Tibial nerve (tissue), 4 donors: ENCODE data around the gene TRAPPC2. TPM values are rescaled to one million over a fixed set of nuclear protein-coding genes. Genes with fewer than 3 reads are reported as not detected.
"Not testable (repeated sequence)": the region's sequence is repeated elsewhere in the genome, so short reads cannot be mapped to it uniquely, and the experiment has no call there.

Source experiments
- DNase-seq, 2 donors: peaks; one replicate each; pipeline ENCODE4 v3.0.0-alpha.2; 2019; ENCODE audit warnings: low spot score in 2 of 2
- H3K27ac ChIP-seq, 4 donors: fragments of 200-600 bp; sonication (generic) in 3 of 4; one replicate each; pipeline ENCODE4 v1.5.1; 2017 to 2019; ENCODE audit warnings: mild to moderate bottlenecking in 1 of 4
- H3K27me3 ChIP-seq, 2 donors: fragments of 200-600 bp; sonication (generic) in 1 of 2; one replicate each; pipeline versions ENCODE4 v1.5.1 to v1.6.0; 2017 to 2019
- H3K36me3 ChIP-seq, 3 donors: fragments of 200-600 bp; sonication (generic); one replicate each; pipeline ENCODE4 v1.5.1; 2018 to 2019
- H3K4me1 ChIP-seq, 4 donors: fragments of 200-600 bp; sonication (generic) in 3 of 4; one replicate each; pipeline ENCODE4 v1.5.1; 2017 to 2019
- H3K4me3 ChIP-seq, 4 donors: fragments of 200-600 bp; sonication (generic) in 3 of 4; one replicate each; pipeline ENCODE4 v1.5.1; 2017 to 2019; ENCODE audit warnings: mild to moderate bottlenecking in 1 of 4, moderate library complexity in 1 of 4
- H3K9me3 ChIP-seq, 4 donors: fragments of 200-600 bp; sonication (generic) in 3 of 4; one replicate each; pipeline ENCODE4 v1.5.1; 2017 to 2019
- CTCF ChIP-seq, 5 experiments: fragments of 200-600 bp in 3 of 5; fragments of 450-650 bp in 2 of 5; sonication (generic) in 3 of 5; IDR thresholded peaks; one replicate each; pipeline ENCODE4 v1.5.1; 2016 to 2019; ENCODE audit warnings: antibody characterized with exemption in 5 of 5, mild to moderate bottlenecking in 3 of 5, moderate library complexity in 2 of 5
- EP300 ChIP-seq, 2 donors: sonication (generic); formaldehyde crosslinking; IDR thresholded peaks; one replicate each; pipeline ENCODE4 v1.6.1; 2017; ENCODE audit warnings: antibody characterized with exemption in 2 of 2, mild to moderate bottlenecking in 1 of 2
- POLR2A ChIP-seq, 2 donors: fragments of 450-650 bp; IDR thresholded peaks; one replicate each; pipeline ENCODE4 v1.6.1; 2017; ENCODE audit warnings: antibody characterized with exemption in 2 of 2, mild to moderate bottlenecking in 2 of 2, moderate library complexity in 2 of 2
- WGBS, 2 donors: methylation state at CpG; one replicate each; pipeline ENCODE4 v1.1.5; 2018; 5-methylcytosine and 5-hydroxymethylcytosine counted together
- total RNA-seq, 4 donors: library from RNA; depleted of rRNA; stranded (reverse); fragments of >200 nt; gene quantifications; one replicate each; pipeline ENCODE4 v1.1.0, GENCODE V29; 2016

Gene TRAPPC2
- total RNA-seq, 4 donors from 2014 or later: 9.0 to 13.8 (median 11.6) TPM

GRCh38 chrX:13741695-13742094, 7.3 kb upstream of the TRAPPC2 start:
- TF ChIP-seq EP300 (IDR thresholded peaks at IDR 0.05) (no peak), CTCF (IDR thresholded peaks at IDR 0.05) (no peak), POLR2A (IDR thresholded peaks at IDR 0.05) (no peak)
- Histone ChIP-seq H3K4me3 (no peak overlapping the region), H3K9me3 (no peaks in the 10 kb centered on the region), H3K36me3 (peaks cover 0 to 5% (median 0%) of the 10 kb centered on the region in 3 donors), H3K27ac (no peak overlapping the region), H3K4me1 (no peaks in the 10 kb centered on the region), H3K27me3 (no peaks in the 10 kb centered on the region)
- WGBS, 2 donors: 81 to 85% methylated on average over 6 of the region's 6 CpGs
- DNase-seq: no peak

- Histone ChIP-seq H3K36me3 (no peaks in the 10 kb centered on the region), H3K4me1 (peaks cover 0 to 20% (median 6%) of the 10 kb centered on the region in 4 donors), H3K27ac (peak overlapping the region in 3 of 4 donors; percentile 86 to 91 (median 89)), H3K4me3 (peak overlapping the region; percentile 72 to 95 (median 80)), H3K9me3 (no peaks in the 10 kb centered on the region), H3K27me3 (no peaks in the 10 kb centered on the region)
- no peak for DNase-seq
- WGBS, 2 donors: 18 to 37% methylated on average over 4 of the region's 4 CpGs
- TF ChIP-seq POLR2A (IDR thresholded peaks at IDR 0.05): no peak
Observed at GRCh38 chrX:13733506-13733905, 914 bp downstream of the TRAPPC2 start.

- no peaks in the 10 kb centered on the region for H3K9me3 ChIP-seq
- H3K27me3 ChIP-seq: no peaks in the 10 kb centered on the region
- peaks cover 0 to 20% (median 6%) of the 10 kb centered on the region in 4 donors for H3K4me1 ChIP-seq
- no peak overlapping the region for H3K4me3 ChIP-seq
- TF ChIP-seq CTCF (IDR thresholded peaks at IDR 0.05) (no peak), POLR2A (IDR thresholded peaks at IDR 0.05) (no peak), EP300 (IDR thresholded peaks at IDR 0.05) (no peak)
- no peak overlapping the region for H3K27ac ChIP-seq
- 61 to 75% methylated on average over 7 of the region's 7 CpGs for WGBS, 2 donors
- H3K36me3 ChIP-seq: no peaks in the 10 kb centered on the region
- no peak for DNase-seq
Observed at GRCh38 chrX:13732246-13733067, 2.0 kb downstream of the TRAPPC2 start.

GRCh38 chrX:13730523-13730922, 3.9 kb downstream of the TRAPPC2 start:
- DNase-seq, H3K27ac ChIP-seq, H3K36me3 ChIP-seq, H3K9me3 ChIP-seq, H3K4me3 ChIP-seq, H3K27me3 ChIP-seq: not testable (repeated sequence)
- peaks cover 0 to 11% (median 5%) of the 10 kb centered on the region in 4 donors for H3K4me1 ChIP-seq
- 89 to 93% methylated on average over 1 of the region's 1 CpG for WGBS, 2 donors

GRCh38 chrX:13726583-13726982, 7.8 kb downstream of the TRAPPC2 start:
- DNase-seq, H3K27me3 ChIP-seq, H3K4me3 ChIP-seq, H3K9me3 ChIP-seq, H3K27ac ChIP-seq, H3K36me3 ChIP-seq, H3K4me1 ChIP-seq: not testable (repeated sequence)
- WGBS, 2 donors: 93 to 94% methylated on average over 2 of the region's 2 CpGs

GRCh38 chrX:13724878-13725277, 9.5 kb downstream of the TRAPPC2 start:
- not testable (repeated sequence) for H3K27ac ChIP-seq, H3K4me1 ChIP-seq, DNase-seq, H3K36me3 ChIP-seq, H3K9me3 ChIP-seq, H3K27me3 ChIP-seq, H3K4me3 ChIP-seq
- WGBS, 2 donors: 86 to 100% methylated on average over 4 to 9 of the region's 9 CpGs

- no peak for DNase-seq
- no peaks in the 10 kb centered on the region for H3K9me3 ChIP-seq
- H3K36me3 ChIP-seq: peaks cover 0 to 3% (median 0%) of the 10 kb centered on the region in 3 donors
- no peak overlapping the region for H3K4me3 ChIP-seq
- peak overlapping the region in 1 of 4 donors; percentile 20 for H3K27ac ChIP-seq
- peaks cover 0 to 7% (median 0%) of the 10 kb centered on the region in 4 donors for H3K4me1 ChIP-seq
- WGBS, 2 donors: 49 to 63% methylated on average over 7 of the region's 7 CpGs
- no peaks in the 10 kb centered on the region for H3K27me3 ChIP-seq
- no peak for TF ChIP-seq EP300 (IDR thresholded peaks at IDR 0.05)
- TF ChIP-seq POLR2A (IDR thresholded peaks at IDR 0.05): no peak
- no peak for TF ChIP-seq CTCF (IDR thresholded peaks at IDR 0.05)
Observed at GRCh38 chrX:13721819-13722519, 12.5 kb downstream of the TRAPPC2 start.
